A673 (cell line): Measurements from ENCODE around the gene MYO7B. TPM values are rescaled to one million over a fixed set of nuclear protein-coding genes. Genes with fewer than 3 reads are reported as not detected.

Source experiments
- BruUV-seq: library from RNA; stranded (reverse); fragments of 400-500 nt; replicated peaks from 2 replicates; lab custom pipeline; 2021; lab: Mats Ljungman, UMichigan
- CTCF ChIA-PET: fragments of 300-600 bp; sonication (Branson Sonifier 250); formaldehyde crosslinking; loops from one replicate; lab custom pipeline; 2022; ENCODE audit warnings: antibody characterized with exemption; lab: Charles Lee
- POLR2A ChIA-PET: fragments of 300-600 bp; sonication (Branson Sonifier 250); formaldehyde crosslinking; loops from one replicate; lab custom pipeline; 2022; ENCODE audit warnings: antibody characterized with exemption; ENCODE audit not compliant: low non-redundant PET; lab: Charles Lee
- DNase-seq: peaks from one replicate; pipeline ENCODE4 v3.0.0-alpha.2; 2015; ENCODE audit warnings: low spot score
- H3K27ac ChIP-seq: fragments of 200-600 bp; sonication (generic); 2 replicates; pipeline ENCODE4 v1.5.1; 2016; ENCODE audit warnings: mixed run types, low read depth, mild to moderate bottlenecking, mixed read lengths, antibody characterized with exemption, low read length; ENCODE audit not compliant: poor library complexity, severe bottlenecking
- H3K27me3 ChIP-seq: fragments of 200-600 bp; sonication (generic); replicated peaks from 2 replicates; pipeline ENCODE4 v1.6.1; 2017; ENCODE audit warnings: mixed run types, low read depth, mild to moderate bottlenecking, mixed read lengths, antibody characterized with exemption, low read length; ENCODE audit not compliant: insufficient read depth, poor library complexity
- H3K36me3 ChIP-seq: fragments of 200-600 bp; sonication (generic); 2 replicates; pipeline ENCODE4 v1.6.1; 2016; ENCODE audit warnings: mixed run types, mild to moderate bottlenecking, mixed read lengths, antibody characterized with exemption, low read length; ENCODE audit not compliant: insufficient read depth, poor library complexity, severe bottlenecking
- H3K4me1 ChIP-seq: fragments of 200-600 bp; sonication (generic); 2 replicates; pipeline ENCODE4 v1.6.1; 2017; ENCODE audit warnings: mixed run types, mild to moderate bottlenecking, mixed read lengths, antibody characterized with exemption, low read length; ENCODE audit not compliant: insufficient read depth, poor library complexity, severe bottlenecking
- H3K4me3 ChIP-seq: fragments of 200-600 bp; sonication (generic); 2 replicates; pipeline ENCODE4 v1.5.1; 2016; ENCODE audit warnings: low read depth, mixed run types, mild to moderate bottlenecking, mixed read lengths, low read length; ENCODE audit not compliant: poor library complexity, severe bottlenecking
- H3K9me3 ChIP-seq: fragments of 200-600 bp; sonication (generic); 2 replicates; pipeline ENCODE4 v1.6.1; 2016; ENCODE audit warnings: mixed run types, low read depth, mild to moderate bottlenecking, mixed read lengths, antibody characterized with exemption, low read length; ENCODE audit not compliant: poor library complexity, severe bottlenecking
- EZH2 ChIP-seq: fragments of 200-600 bp; sonication (generic); IDR thresholded peaks from 2 replicates; pipeline ENCODE4 v1.6.1; 2017; ENCODE audit warnings: borderline replicate concordance, low read depth, mild to moderate bottlenecking, mixed read lengths, antibody characterized with exemption, low read length; ENCODE audit not compliant: poor library complexity, severe bottlenecking
- intact Hi-C: fragments of 100-400 bp; cut with micrococcal nuclease; formaldehyde crosslinking; loops from one replicate; pipeline ENCODE4 v1.10.0; 2022; ENCODE audit not compliant: unreplicated experiment
- total RNA-seq: library from RNA; stranded (reverse); gene quantifications from 2 replicates; pipeline ENCODE4 v1.2.3, GENCODE V29; 2021
- TF ChIP-seq, protein P1 (sequence below): fragments of 300-800, 200-600 bp; sonication (generic); conservative IDR thresholded peaks from 2 replicates; pipeline ENCODE4 v1.5.1; 2017; ENCODE audit warnings: low read depth, mild to moderate bottlenecking, antibody characterized with exemption, low read length, moderate library complexity, mixed read lengths

MYO7B gene
- total RNA-seq, 1 experiment from 2014 or later = 0.24 TPM

DNA sequence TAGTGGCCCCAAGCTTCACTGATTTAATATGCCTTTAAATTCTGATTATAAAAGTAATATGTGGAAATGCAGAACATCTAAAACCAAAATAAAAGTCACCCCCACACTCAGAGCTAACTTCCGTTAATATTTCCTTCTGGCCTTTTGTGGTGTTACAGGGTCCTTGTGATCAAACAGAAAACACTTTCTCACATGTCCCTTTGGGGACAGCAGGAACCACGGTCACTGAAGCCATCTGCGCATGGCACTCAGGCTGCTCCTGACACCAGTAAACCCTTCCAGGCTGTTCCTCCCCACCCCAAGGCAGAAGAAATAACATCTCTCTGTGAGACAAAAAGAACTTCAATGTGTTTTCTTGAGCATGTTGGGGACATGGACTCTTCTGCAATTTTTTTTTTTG, 85.4 kb downstream of the MYO7B start:
- ChIA-PET CTCF (no interaction called here), POLR2A (no interaction called here)
- DNase-seq = no peak
- Histone ChIP-seq H3K4me1 (no peaks in the 10 kb centered on the region), H3K9me3 (no peaks in the 10 kb centered on the region), H3K4me3 (no peak overlapping the region), H3K27ac (no peak overlapping the region), H3K36me3 (no peaks in the 10 kb centered on the region), H3K27me3 (no peaks in the 10 kb centered on the region)
- intact Hi-C loops = no loop called here
- TF ChIP-seq EZH2 = no peak
- no TSS peak for BruUV-seq

DNA sequence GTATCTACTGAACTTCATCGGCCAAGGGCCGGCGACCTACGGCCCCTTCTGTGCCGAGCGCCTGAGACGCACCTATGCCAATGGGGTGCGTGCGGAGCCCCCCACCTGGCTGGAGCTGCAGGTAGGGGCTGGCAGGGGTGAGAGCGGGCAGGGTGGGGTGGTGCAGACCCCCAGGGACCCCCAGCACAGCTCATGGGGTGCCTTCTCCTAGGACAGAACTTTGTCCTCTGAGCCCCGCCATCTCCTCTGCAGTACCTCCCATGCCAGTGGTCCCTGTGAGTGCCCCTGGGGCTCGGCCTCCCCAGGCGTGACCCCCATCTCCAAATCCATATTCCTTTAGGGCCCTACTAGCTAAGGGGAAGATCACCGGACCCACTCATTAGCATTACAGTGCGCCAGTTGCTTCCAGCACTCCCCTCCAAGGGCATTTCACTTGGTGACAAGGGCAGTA, 86.5 kb downstream of the MYO7B start:
- no peak for DNase-seq
- no peaks in the 10 kb centered on the region for H3K4me1 ChIP-seq
- no peaks in the 10 kb centered on the region for H3K36me3 ChIP-seq
- ChIA-PET POLR2A (no interaction called here), CTCF (no interaction called here)
- TF ChIP-seq EZH2 = no peak
- TF ChIP-seq, protein P1, sequence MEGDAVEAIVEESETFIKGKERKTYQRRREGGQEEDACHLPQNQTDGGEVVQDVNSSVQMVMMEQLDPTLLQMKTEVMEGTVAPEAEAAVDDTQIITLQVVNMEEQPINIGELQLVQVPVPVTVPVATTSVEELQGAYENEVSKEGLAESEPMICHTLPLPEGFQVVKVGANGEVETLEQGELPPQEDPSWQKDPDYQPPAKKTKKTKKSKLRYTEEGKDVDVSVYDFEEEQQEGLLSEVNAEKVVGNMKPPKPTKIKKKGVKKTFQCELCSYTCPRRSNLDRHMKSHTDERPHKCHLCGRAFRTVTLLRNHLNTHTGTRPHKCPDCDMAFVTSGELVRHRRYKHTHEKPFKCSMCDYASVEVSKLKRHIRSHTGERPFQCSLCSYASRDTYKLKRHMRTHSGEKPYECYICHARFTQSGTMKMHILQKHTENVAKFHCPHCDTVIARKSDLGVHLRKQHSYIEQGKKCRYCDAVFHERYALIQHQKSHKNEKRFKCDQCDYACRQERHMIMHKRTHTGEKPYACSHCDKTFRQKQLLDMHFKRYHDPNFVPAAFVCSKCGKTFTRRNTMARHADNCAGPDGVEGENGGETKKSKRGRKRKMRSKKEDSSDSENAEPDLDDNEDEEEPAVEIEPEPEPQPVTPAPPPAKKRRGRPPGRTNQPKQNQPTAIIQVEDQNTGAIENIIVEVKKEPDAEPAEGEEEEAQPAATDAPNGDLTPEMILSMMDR = no peak
- no peak overlapping the region for H3K4me3 ChIP-seq
- intact Hi-C loops = no loop called here
- BruUV-seq = no TSS peak
- no peak overlapping the region for H3K27ac ChIP-seq
- no peaks in the 10 kb centered on the region for H3K9me3 ChIP-seq
- no peaks in the 10 kb centered on the region for H3K27me3 ChIP-seq

DNA sequence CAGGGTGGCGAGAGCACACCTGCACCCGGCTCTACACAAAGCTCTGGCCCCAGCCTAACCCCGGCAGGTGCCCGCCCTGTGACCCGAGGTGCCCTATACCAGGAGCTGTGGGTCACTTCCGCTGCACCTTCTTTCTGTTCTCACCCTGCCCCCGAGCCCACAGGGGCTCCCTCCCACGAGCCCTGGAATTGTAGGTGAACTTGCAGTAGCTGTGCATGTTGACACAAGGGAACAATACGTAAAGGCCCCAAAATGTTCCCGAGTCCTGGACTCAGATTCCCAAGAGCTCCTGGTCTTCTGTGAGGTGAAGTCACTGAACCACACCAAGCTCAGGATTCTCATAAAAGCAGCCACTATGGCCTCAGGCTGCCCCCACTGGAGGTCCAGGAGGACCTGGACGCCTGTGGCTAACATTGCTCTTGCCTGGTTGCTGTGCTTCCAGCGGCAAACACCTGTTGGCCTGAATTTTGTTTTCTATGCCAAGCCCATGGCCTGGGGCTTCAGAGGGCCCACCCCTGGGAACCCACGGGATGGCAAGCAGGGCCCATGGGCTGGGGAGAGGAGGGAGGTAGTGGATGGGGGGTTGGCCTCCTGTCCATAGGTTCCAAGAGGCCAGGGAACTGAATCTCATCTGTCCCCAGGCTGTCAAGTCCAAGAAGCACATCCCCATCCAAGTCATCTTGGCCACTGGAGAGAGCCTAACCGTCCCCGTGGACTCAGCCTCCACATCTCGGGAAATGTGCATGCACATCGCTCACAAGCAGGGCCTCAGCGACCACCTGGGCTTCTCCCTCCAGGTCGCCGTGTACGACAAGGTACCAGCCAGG, 87.3 kb downstream of the MYO7B start:
- POLR2A ChIA-PET = no interaction called here
- no peak overlapping the region for H3K27ac ChIP-seq
- no peak for DNase-seq
- H3K27me3 ChIP-seq = no peaks in the 10 kb centered on the region
- H3K4me1 ChIP-seq = no peaks in the 10 kb centered on the region
- TF ChIP-seq, protein P1 = no peak
- no peak for TF ChIP-seq EZH2
- CTCF ChIA-PET = no interaction called here
- no TSS peak for BruUV-seq
- H3K36me3 ChIP-seq = no peaks in the 10 kb centered on the region
- H3K9me3 ChIP-seq = no peaks in the 10 kb centered on the region
- intact Hi-C loops = no loop called here
- H3K4me3 ChIP-seq = no peak overlapping the region
